Suppressor macrophage (primary cell): ENCODE data around the gene CDH16.
"Not testable (repeated sequence)": the region's sequence is repeated elsewhere in the genome, so short reads cannot be mapped to it uniquely, and the experiment has no call there.

Experiments
- DNase-seq, 4 experiments: peaks; one replicate each; pipeline ENCODE4 v3.0.0-alpha.2; 2020 to 2022

The CDH16 gene

GRCh38 chr16:66871363-66871762, 47.3 kb downstream of the CDH16 start:
- DNase-seq, result not testable (repeated sequence)

GRCh38 chr16:66869424-66869823, 49.3 kb downstream of the CDH16 start:
- peak in 3 of 4 experiments; percentile 23 to 31 (median 27) for DNase-seq

- DNase-seq, result no peak
These were observed 55.0 kb downstream of the CDH16 start for GRCh38 chr16:66863707-66864106.

- DNase-seq, result no peak
These were observed 56.6 kb downstream of the CDH16 start for GRCh38 chr16:66862023-66862520.

- no peak for DNase-seq
These were observed 59.2 kb downstream of the CDH16 start for GRCh38 chr16:66859397-66860068.

- no peak for DNase-seq
These were observed 59.8 kb downstream of the CDH16 start for GRCh38 chr16:66858740-66859396.
